ENCODE data around the gene OR2T34. TPM values are rescaled to one million over a fixed set of nuclear protein-coding genes. Genes with fewer than 3 reads are reported as not detected.
"Not testable (repeated sequence)": the region's sequence is repeated elsewhere in the genome, so short reads cannot be mapped to it uniquely, and the experiment has no call there.

OR2T34 gene
- total RNA-seq, 2 donors from 2014 or later: not detected

DNA sequence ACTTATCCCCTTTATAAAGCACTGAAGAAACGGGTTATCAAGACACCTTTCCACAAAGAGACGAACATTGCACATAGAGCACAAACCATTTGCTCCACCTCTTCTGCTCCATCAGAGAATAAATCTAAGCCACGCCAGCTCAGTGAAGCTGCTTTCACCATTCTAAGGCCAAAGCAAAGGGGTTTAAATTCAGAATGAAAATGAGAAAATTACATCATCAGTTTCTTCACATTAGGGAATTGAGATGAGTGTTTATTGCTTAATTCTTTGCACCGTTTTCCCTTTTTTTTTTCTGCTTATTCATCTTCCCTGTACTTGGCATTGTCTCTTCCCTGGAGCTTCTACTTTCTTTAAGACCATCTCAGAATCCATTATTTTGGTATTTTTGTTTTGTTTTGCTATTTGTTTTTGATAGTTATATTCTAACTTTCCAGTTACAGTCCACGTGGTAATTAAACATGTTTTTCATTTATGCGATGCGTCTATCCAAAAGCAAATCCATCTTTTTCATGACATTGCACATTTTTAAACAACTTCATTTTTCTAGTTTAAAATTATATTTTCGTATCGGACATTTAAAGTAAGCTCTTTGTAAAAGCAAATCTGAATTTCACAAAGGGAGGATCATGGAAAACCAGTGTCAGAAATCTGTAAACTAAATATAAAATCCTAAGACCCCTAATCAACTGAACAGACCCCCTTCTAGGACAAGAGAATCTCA lies 1.9 kb upstream of the OR2T34 start:
- no peaks in the 10 kb centered on the region for H3K36me3 ChIP-seq
- no peak overlapping the region for H3K4me3 ChIP-seq
- TF ChIP-seq, protein P1, sequence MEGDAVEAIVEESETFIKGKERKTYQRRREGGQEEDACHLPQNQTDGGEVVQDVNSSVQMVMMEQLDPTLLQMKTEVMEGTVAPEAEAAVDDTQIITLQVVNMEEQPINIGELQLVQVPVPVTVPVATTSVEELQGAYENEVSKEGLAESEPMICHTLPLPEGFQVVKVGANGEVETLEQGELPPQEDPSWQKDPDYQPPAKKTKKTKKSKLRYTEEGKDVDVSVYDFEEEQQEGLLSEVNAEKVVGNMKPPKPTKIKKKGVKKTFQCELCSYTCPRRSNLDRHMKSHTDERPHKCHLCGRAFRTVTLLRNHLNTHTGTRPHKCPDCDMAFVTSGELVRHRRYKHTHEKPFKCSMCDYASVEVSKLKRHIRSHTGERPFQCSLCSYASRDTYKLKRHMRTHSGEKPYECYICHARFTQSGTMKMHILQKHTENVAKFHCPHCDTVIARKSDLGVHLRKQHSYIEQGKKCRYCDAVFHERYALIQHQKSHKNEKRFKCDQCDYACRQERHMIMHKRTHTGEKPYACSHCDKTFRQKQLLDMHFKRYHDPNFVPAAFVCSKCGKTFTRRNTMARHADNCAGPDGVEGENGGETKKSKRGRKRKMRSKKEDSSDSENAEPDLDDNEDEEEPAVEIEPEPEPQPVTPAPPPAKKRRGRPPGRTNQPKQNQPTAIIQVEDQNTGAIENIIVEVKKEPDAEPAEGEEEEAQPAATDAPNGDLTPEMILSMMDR (IDR thresholded peaks at IDR 0.05): no peak
- DNase-seq (ENCODE audit: low spot score) (no peak), ATAC-seq (ENCODE audit: insufficient number of reproducible peaks, low FRiP score, low read depth) (no peak)
- H3K27me3 ChIP-seq (replicated peaks; ENCODE audit: insufficient read depth): no peaks in the 10 kb centered on the region
- H3K9me3 ChIP-seq: no peaks in the 10 kb centered on the region
- H3K27ac ChIP-seq: no peak overlapping the region
- H3K4me1 ChIP-seq (ENCODE audit: control insufficient read depth in 1 of 2, low read depth in 2 of 2): no peaks in the 10 kb centered on the region

DNA sequence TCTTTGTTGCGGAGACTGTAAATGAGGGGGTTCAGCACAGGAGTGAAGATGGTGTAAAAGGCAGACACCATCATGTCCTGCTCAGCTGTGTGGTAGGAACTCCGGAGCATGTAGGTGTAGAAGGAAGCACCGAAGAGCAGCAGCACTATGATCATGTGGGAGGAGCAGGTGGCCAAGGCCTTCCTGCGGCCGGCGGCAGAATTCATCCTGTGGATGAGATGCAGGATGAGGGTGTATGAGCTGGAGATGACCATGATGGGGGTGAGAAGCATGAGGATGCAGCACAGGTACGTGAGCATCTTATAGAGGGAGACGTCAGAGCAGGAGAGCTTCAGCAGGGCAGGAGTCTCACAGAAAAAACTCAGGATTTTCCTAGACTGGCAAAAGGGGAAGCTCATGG lies 701 bp downstream of the OR2T34 start:
- H3K4me1 ChIP-seq (ENCODE audit: control insufficient read depth in 1 of 2, low read depth in 2 of 2); DNase-seq (ENCODE audit: low spot score); H3K4me3 ChIP-seq; ATAC-seq (ENCODE audit: insufficient number of reproducible peaks, low FRiP score, low read depth); H3K9me3 ChIP-seq; H3K27me3 ChIP-seq (replicated peaks; ENCODE audit: insufficient read depth); H3K27ac ChIP-seq; H3K36me3 ChIP-seq: not testable (repeated sequence)

DNA sequence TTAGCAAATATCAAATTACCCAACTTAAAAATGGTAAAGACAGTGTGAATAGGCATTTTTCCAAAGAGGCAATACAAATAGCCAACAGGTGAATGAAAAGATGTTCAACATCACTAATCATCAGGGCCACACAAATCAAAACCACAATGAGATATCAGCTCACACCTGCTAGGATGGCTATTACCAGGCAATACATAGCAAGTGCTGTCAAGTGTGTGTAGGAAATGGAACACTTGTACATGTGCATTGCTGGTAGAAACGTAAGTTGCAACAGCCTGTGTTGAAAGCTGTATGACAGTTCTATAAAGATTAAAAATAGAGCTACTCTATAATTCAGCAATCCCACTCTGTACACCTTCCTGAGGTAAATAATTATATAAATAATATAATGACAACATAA lies 2.5 kb downstream of the OR2T34 start:
- H3K27me3 ChIP-seq (replicated peaks; ENCODE audit: insufficient read depth); H3K36me3 ChIP-seq; H3K27ac ChIP-seq; H3K4me1 ChIP-seq (ENCODE audit: control insufficient read depth in 1 of 2, low read depth in 2 of 2); H3K9me3 ChIP-seq; H3K4me3 ChIP-seq; DNase-seq (ENCODE audit: low spot score); ATAC-seq (ENCODE audit: insufficient number of reproducible peaks, low FRiP score, low read depth): not testable (repeated sequence)

DNA sequence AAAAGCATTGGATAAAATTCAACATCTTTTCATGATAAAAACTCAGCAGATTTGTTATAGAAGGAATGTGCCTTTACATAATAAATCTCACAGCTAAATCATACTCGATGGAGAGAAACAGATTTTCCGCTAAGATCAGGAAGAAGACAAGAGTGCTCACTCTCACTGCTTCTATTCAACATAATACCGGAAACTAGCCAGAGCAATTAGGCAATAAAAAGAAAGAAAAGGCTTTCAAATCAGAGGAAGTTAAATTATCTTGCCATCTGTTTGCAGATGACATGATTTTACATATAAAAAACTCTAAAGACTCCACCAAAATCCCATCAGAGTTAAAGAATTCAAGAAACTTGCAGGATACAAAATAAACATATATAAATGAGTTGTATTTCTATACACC lies 3.7 kb downstream of the OR2T34 start:
- H3K27ac ChIP-seq; H3K36me3 ChIP-seq; H3K9me3 ChIP-seq; ATAC-seq (ENCODE audit: insufficient number of reproducible peaks, low FRiP score, low read depth); H3K4me3 ChIP-seq; DNase-seq (ENCODE audit: low spot score); H3K4me1 ChIP-seq (ENCODE audit: control insufficient read depth in 1 of 2, low read depth in 2 of 2); H3K27me3 ChIP-seq (replicated peaks; ENCODE audit: insufficient read depth): not testable (repeated sequence)

GRCh38 chr1:248569049-248569448 lies 5.5 kb downstream of the OR2T34 start:
- not testable (repeated sequence) for ATAC-seq (ENCODE audit: insufficient number of reproducible peaks, low FRiP score, low read depth); H3K36me3 ChIP-seq; H3K9me3 ChIP-seq; DNase-seq (ENCODE audit: low spot score); H3K4me1 ChIP-seq (ENCODE audit: control insufficient read depth in 1 of 2, low read depth in 2 of 2); H3K4me3 ChIP-seq; H3K27me3 ChIP-seq (replicated peaks; ENCODE audit: insufficient read depth); H3K27ac ChIP-seq

GRCh38 chr1:248565530-248566373 lies 8.8 kb downstream of the OR2T34 start:
- DNase-seq (ENCODE audit: low spot score); H3K4me3 ChIP-seq; H3K36me3 ChIP-seq; H3K4me1 ChIP-seq (ENCODE audit: control insufficient read depth in 1 of 2, low read depth in 2 of 2); H3K9me3 ChIP-seq; ATAC-seq (ENCODE audit: insufficient number of reproducible peaks, low FRiP score, low read depth); H3K27me3 ChIP-seq (replicated peaks; ENCODE audit: insufficient read depth); H3K27ac ChIP-seq: not testable (repeated sequence)

GRCh38 chr1:248562672-248563071 lies 11.9 kb downstream of the OR2T34 start, which contains the start of gene OR2T29:
OR2T29 (minus strand) TSS chr1:248562772; CDS start chr1:248559491, 3,281 bp downstream.
- not testable (repeated sequence) for H3K36me3 ChIP-seq; H3K9me3 ChIP-seq; H3K27me3 ChIP-seq (replicated peaks; ENCODE audit: insufficient read depth); H3K4me3 ChIP-seq; DNase-seq (ENCODE audit: low spot score); H3K4me1 ChIP-seq (ENCODE audit: control insufficient read depth in 1 of 2, low read depth in 2 of 2); H3K27ac ChIP-seq; ATAC-seq (ENCODE audit: insufficient number of reproducible peaks, low FRiP score, low read depth)

GRCh38 chr1:248551027-248551426 lies 23.5 kb downstream of the OR2T34 start:
- not testable (repeated sequence) for H3K27me3 ChIP-seq (replicated peaks; ENCODE audit: insufficient read depth); DNase-seq (ENCODE audit: low spot score); H3K36me3 ChIP-seq; H3K4me1 ChIP-seq (ENCODE audit: control insufficient read depth in 1 of 2, low read depth in 2 of 2); H3K27ac ChIP-seq; ATAC-seq (ENCODE audit: insufficient number of reproducible peaks, low FRiP score, low read depth); H3K4me3 ChIP-seq; H3K9me3 ChIP-seq

- not testable (repeated sequence) for H3K9me3 ChIP-seq; DNase-seq (ENCODE audit: low spot score)
Measured at GRCh38 chr1:248547383-248547782, 27.2 kb downstream of the OR2T34 start.

GRCh38 chr1:248537449-248537848 lies 37.1 kb downstream of the OR2T34 start:
- H3K4me1 ChIP-seq (ENCODE audit: control insufficient read depth in 1 of 2, low read depth in 2 of 2); H3K27ac ChIP-seq; ATAC-seq (ENCODE audit: insufficient number of reproducible peaks, low FRiP score, low read depth); H3K4me3 ChIP-seq; H3K9me3 ChIP-seq; H3K36me3 ChIP-seq; H3K27me3 ChIP-seq (replicated peaks; ENCODE audit: insufficient read depth); DNase-seq (ENCODE audit: low spot score): not testable (repeated sequence)

More at GRCh38 chr1:248547383-248547782, 27.2 kb downstream of the OR2T34 start:
- not testable (repeated sequence) for H3K27me3 ChIP-seq (replicated peaks; ENCODE audit: insufficient read depth); ATAC-seq (ENCODE audit: insufficient number of reproducible peaks, low FRiP score, low read depth); H3K4me1 ChIP-seq (ENCODE audit: control insufficient read depth in 1 of 2, low read depth in 2 of 2); H3K36me3 ChIP-seq; H3K4me3 ChIP-seq; H3K27ac ChIP-seq

All from thoracic aorta (tissue), 2 donors.